ENCODE results near the gene MKLN1.

Gene MKLN1

GRCh38 chr7:131381069-131381838 lies 53.6 kb downstream of the MKLN1 start:
- Histone ChIP-seq H3K4me1 (ENCODE audit: insufficient read depth, low read length) (peaks cover 5% of the 10 kb centered on the region), H3K9me3 (ENCODE audit: insufficient read depth, low read depth, low read length) (no peaks in the 10 kb centered on the region), H3K27me3 (ENCODE audit: insufficient read depth, low read length) (no peaks in the 10 kb centered on the region), H3K9ac (ENCODE audit: low read depth, low read length) (no peak overlapping the region), H3K36me3 (ENCODE audit: insufficient read depth, low read depth, low read length) (0 out of 2 replicates have a peak, but pooled peaks cover 5% of the 10 kb centered on the region), H3K27ac (ENCODE audit: low read length) (no peak overlapping the region), H3K4me3 (ENCODE audit: low read length) (no peak overlapping the region)

- peaks cover 5% of the 10 kb centered on the region; the same call in 1 of the 2 replicates for H3K4me1 ChIP-seq (ENCODE audit: insufficient read depth, low read length)
- no peak overlapping the region for H3K27ac ChIP-seq (ENCODE audit: low read length)
- no peak overlapping the region for H3K9ac ChIP-seq (ENCODE audit: low read depth, low read length)
- peaks cover 7% of the 10 kb centered on the region; the same call in 1 of the 2 replicates for H3K36me3 ChIP-seq (ENCODE audit: insufficient read depth, low read depth, low read length)
- no peaks in the 10 kb centered on the region for H3K27me3 ChIP-seq (ENCODE audit: insufficient read depth, low read length)
- H3K9me3 ChIP-seq (ENCODE audit: insufficient read depth, low read depth, low read length) = no peaks in the 10 kb centered on the region
- no peak overlapping the region for H3K4me3 ChIP-seq (ENCODE audit: low read length)
These were observed 56.0 kb downstream of the MKLN1 start for GRCh38 chr7:131383417-131384285.

- Histone ChIP-seq H3K4me3 (ENCODE audit: low read length) (no peak overlapping the region), H3K36me3 (ENCODE audit: insufficient read depth, low read depth, low read length) (peaks cover 8% of the 10 kb centered on the region; the same call in 1 of the 2 replicates), H3K9me3 (ENCODE audit: insufficient read depth, low read depth, low read length) (no peaks in the 10 kb centered on the region), H3K27me3 (ENCODE audit: insufficient read depth, low read length) (no peaks in the 10 kb centered on the region), H3K27ac (ENCODE audit: low read length) (no peak overlapping the region), H3K9ac (ENCODE audit: low read depth, low read length) (no peak overlapping the region), H3K4me1 (ENCODE audit: insufficient read depth, low read length) (peaks cover 5% of the 10 kb centered on the region; the same call in 1 of the 2 replicates)
These were observed 56.6 kb downstream of the MKLN1 start for GRCh38 chr7:131384286-131384635.

GRCh38 chr7:131385039-131385605 lies 57.4 kb downstream of the MKLN1 start:
- no peak overlapping the region for H3K9ac ChIP-seq (ENCODE audit: low read depth, low read length)
- peaks cover 5% of the 10 kb centered on the region; the same call in 1 of the 2 replicates for H3K4me1 ChIP-seq (ENCODE audit: insufficient read depth, low read length)
- H3K9me3 ChIP-seq (ENCODE audit: insufficient read depth, low read depth, low read length) = no peaks in the 10 kb centered on the region
- H3K4me3 ChIP-seq (ENCODE audit: low read length) = no peak overlapping the region
- no peak overlapping the region for H3K27ac ChIP-seq (ENCODE audit: low read length)
- peaks cover 8% of the 10 kb centered on the region; the same call in 1 of the 2 replicates for H3K36me3 ChIP-seq (ENCODE audit: insufficient read depth, low read depth, low read length)
- no peaks in the 10 kb centered on the region for H3K27me3 ChIP-seq (ENCODE audit: insufficient read depth, low read length)

- no peaks in the 10 kb centered on the region for H3K9me3 ChIP-seq (ENCODE audit: insufficient read depth, low read depth, low read length)
- H3K36me3 ChIP-seq (ENCODE audit: insufficient read depth, low read depth, low read length) = peaks cover 3% of the 10 kb centered on the region; the same call in 1 of the 2 replicates
These were observed 60.5 kb downstream of the MKLN1 start for GRCh38 chr7:131388126-131388525.

GRCh38 chr7:131390275-131390674 lies 62.6 kb downstream of the MKLN1 start:
- no peak overlapping the region for H3K27ac ChIP-seq (ENCODE audit: low read length)
- H3K4me1 ChIP-seq (ENCODE audit: insufficient read depth, low read length) = peaks cover 4% of the 10 kb centered on the region; the same call in 1 of the 2 replicates
- H3K36me3 ChIP-seq (ENCODE audit: insufficient read depth, low read depth, low read length) = peaks cover 3% of the 10 kb centered on the region; the same call in 1 of the 2 replicates

More at GRCh38 chr7:131388126-131388525, 60.5 kb downstream of the MKLN1 start:
- Histone ChIP-seq H3K4me3 (ENCODE audit: low read length) (no peak overlapping the region), H3K27ac (ENCODE audit: low read length) (no peak overlapping the region), H3K4me1 (ENCODE audit: insufficient read depth, low read length) (peaks cover 10% of the 10 kb centered on the region; the same call in 1 of the 2 replicates), H3K27me3 (ENCODE audit: insufficient read depth, low read length) (no peaks in the 10 kb centered on the region), H3K9ac (ENCODE audit: low read depth, low read length) (no peak overlapping the region)

GRCh38 chr7:131391145-131391544 lies 63.5 kb downstream of the MKLN1 start:
- Histone ChIP-seq H3K9me3 (ENCODE audit: insufficient read depth, low read depth, low read length) (no peaks in the 10 kb centered on the region), H3K9ac (ENCODE audit: low read depth, low read length) (no peak overlapping the region), H3K27me3 (ENCODE audit: insufficient read depth, low read length) (no peaks in the 10 kb centered on the region), H3K4me3 (ENCODE audit: low read length) (no peak overlapping the region), H3K27ac (ENCODE audit: low read length) (no peak overlapping the region), H3K4me1 (ENCODE audit: insufficient read depth, low read length) (peaks cover 4% of the 10 kb centered on the region; the same call in 1 of the 2 replicates), H3K36me3 (ENCODE audit: insufficient read depth, low read depth, low read length) (peaks cover 3% of the 10 kb centered on the region; the same call in 1 of the 2 replicates)

More at GRCh38 chr7:131390275-131390674, 62.6 kb downstream of the MKLN1 start:
- H3K9ac ChIP-seq (ENCODE audit: low read depth, low read length) = no peak overlapping the region
- no peaks in the 10 kb centered on the region for H3K9me3 ChIP-seq (ENCODE audit: insufficient read depth, low read depth, low read length)
- no peaks in the 10 kb centered on the region for H3K27me3 ChIP-seq (ENCODE audit: insufficient read depth, low read length)
- H3K4me3 ChIP-seq (ENCODE audit: low read length) = no peak overlapping the region

GRCh38 chr7:131400681-131401176 lies 73.1 kb downstream of the MKLN1 start:
- H3K27ac ChIP-seq (ENCODE audit: low read length) = no peak overlapping the region
- H3K4me3 ChIP-seq (ENCODE audit: low read length) = no peak overlapping the region
- H3K9me3 ChIP-seq (ENCODE audit: insufficient read depth, low read depth, low read length) = peaks cover 9% of the 10 kb centered on the region
- H3K9ac ChIP-seq (ENCODE audit: low read depth, low read length) = no peak overlapping the region
- H3K4me1 ChIP-seq (ENCODE audit: insufficient read depth, low read length) = no peaks in the 10 kb centered on the region
- no peaks in the 10 kb centered on the region for H3K27me3 ChIP-seq (ENCODE audit: insufficient read depth, low read length)
- H3K36me3 ChIP-seq (ENCODE audit: insufficient read depth, low read depth, low read length) = peaks cover 47% of the 10 kb centered on the region

- Histone ChIP-seq H3K4me1 (ENCODE audit: insufficient read depth, low read length) (no peaks in the 10 kb centered on the region), H3K9ac (ENCODE audit: low read depth, low read length) (no peak overlapping the region), H3K27ac (ENCODE audit: low read length) (no peak overlapping the region), H3K36me3 (ENCODE audit: insufficient read depth, low read depth, low read length) (peaks cover 47% of the 10 kb centered on the region), H3K9me3 (ENCODE audit: insufficient read depth, low read depth, low read length) (peaks cover 9% of the 10 kb centered on the region), H3K27me3 (ENCODE audit: insufficient read depth, low read length) (no peaks in the 10 kb centered on the region), H3K4me3 (ENCODE audit: low read length) (no peak overlapping the region)
These were observed 73.5 kb downstream of the MKLN1 start for GRCh38 chr7:131401194-131401593.

- Histone ChIP-seq H3K9me3 (ENCODE audit: insufficient read depth, low read depth, low read length) (peaks cover 9% of the 10 kb centered on the region), H3K9ac (ENCODE audit: low read depth, low read length) (no peak overlapping the region), H3K36me3 (ENCODE audit: insufficient read depth, low read depth, low read length) (peaks cover 39% of the 10 kb centered on the region), H3K4me3 (ENCODE audit: low read length) (no peak overlapping the region), H3K4me1 (ENCODE audit: insufficient read depth, low read length) (peaks cover 8% of the 10 kb centered on the region; the same call in 1 of the 2 replicates), H3K27me3 (ENCODE audit: insufficient read depth, low read length) (no peaks in the 10 kb centered on the region), H3K27ac (ENCODE audit: low read length) (no peak overlapping the region)
These were observed 75.6 kb downstream of the MKLN1 start for GRCh38 chr7:131403322-131403721.

- Histone ChIP-seq H3K9me3 (ENCODE audit: insufficient read depth, low read depth, low read length) (peaks cover 9% of the 10 kb centered on the region), H3K4me1 (ENCODE audit: insufficient read depth, low read length) (peaks cover 16% of the 10 kb centered on the region; the same call in 1 of the 2 replicates), H3K9ac (ENCODE audit: low read depth, low read length) (no peak overlapping the region), H3K4me3 (ENCODE audit: low read length) (no peak overlapping the region), H3K27me3 (ENCODE audit: insufficient read depth, low read length) (no peaks in the 10 kb centered on the region), H3K27ac (ENCODE audit: low read length) (no peak overlapping the region), H3K36me3 (ENCODE audit: insufficient read depth, low read depth, low read length) (peaks cover 32% of the 10 kb centered on the region)
These were observed 76.7 kb downstream of the MKLN1 start for GRCh38 chr7:131404226-131404911.

All from iPS-20b (cell line).